Small intestine (tissue), 7 donors: Measurements from ENCODE around the gene JAG2. TPM values are rescaled to one million over a fixed set of nuclear protein-coding genes. Genes with fewer than 3 reads are reported as not detected.
"Not testable (repeated sequence)": the region's sequence is repeated elsewhere in the genome, so short reads cannot be mapped to it uniquely, and the experiment has no call there.

Experiments used
- DNase-seq, 2 donors: peaks; one replicate each; pipeline versions ENCODE4 v3.0.0 to v3.0.0-alpha.2; 2013
- FAIRE-seq: peaks from 2 replicates; lab custom pipeline; 2012; peaks lifted over from hg19 to GRCh38; lab: Jason Lieb, UNC
- H3K27ac ChIP-seq, 3 donors: one replicate each; pipeline ENCODE4 v1.5.1; 2013; ENCODE audit warnings: low read length in 2 of 3, mild to moderate bottlenecking in 2 of 3, control low read depth in 1 of 3, inconsistent platforms in 1 of 3, low read depth in 1 of 3, moderate library complexity in 1 of 3
- H3K27me3 ChIP-seq, 3 donors: one replicate each; pipeline ENCODE4 v1.6.1; 2013; ENCODE audit warnings: low read length in 3 of 3, inconsistent platforms in 1 of 3; ENCODE audit not compliant: control insufficient read depth in 3 of 3, insufficient read depth in 3 of 3
- H3K36me3 ChIP-seq, 3 donors: one replicate each; pipeline ENCODE4 v1.6.1; 2013; ENCODE audit warnings: low read length in 3 of 3, inconsistent platforms in 1 of 3, low read depth in 1 of 3, mild to moderate bottlenecking in 1 of 3, moderate library complexity in 1 of 3; ENCODE audit not compliant: control insufficient read depth in 3 of 3, insufficient read depth in 2 of 3
- H3K4me1 ChIP-seq, 3 donors: one replicate each; pipeline ENCODE4 v1.6.1; 2013; ENCODE audit warnings: low read length in 2 of 3, inconsistent platforms in 1 of 3, low read depth in 1 of 3, mild to moderate bottlenecking in 1 of 3, moderate library complexity in 1 of 3; ENCODE audit not compliant: control insufficient read depth in 3 of 3, insufficient read depth in 2 of 3
- H3K4me3 ChIP-seq, 3 donors: one replicate each; pipeline ENCODE4 v1.5.1; 2013; ENCODE audit warnings: low read length in 3 of 3, control low read depth in 1 of 3, inconsistent platforms in 1 of 3, low read depth in 1 of 3, mild to moderate bottlenecking in 1 of 3, moderate library complexity in 1 of 3
- H3K9me3 ChIP-seq, 2 donors: one replicate each; pipeline ENCODE4 v1.6.1; 2013; ENCODE audit warnings: low read depth in 1 of 2, low read length in 1 of 2; ENCODE audit not compliant: control insufficient read depth in 2 of 2, insufficient read depth in 1 of 2
- WGBS, 3 donors: extraction: QIAGEN DNeasy Blood & Tissue Kit; methylation state at CpG; one replicate each; pipeline ENCODE4 v1.1.7; 2013; 5-methylcytosine and 5-hydroxymethylcytosine counted together
- polyA plus RNA-seq, 4 donors: library from polyadenylated mRNA; stranded (reverse) in 3 of 4; unstranded in 1 of 4; fragments of 200-250 nt in 3 of 4; fragments of 120-200 nt in 1 of 4; gene quantifications; one replicate each; pipeline versions ENCODE4 v1.2.1 to v1.2.3, GENCODE V29; 2013
- donor health status: healthy with polysubstance abuse.
- donor health status: control.
- donor health status: control.
- donor health status: Bipolar disorder and iron deficiency.
- donor health status: healthy.

Gene JAG2
- polyA plus RNA-seq, 4 donors: 2.0 to 15.1 (median 4.8) TPM

GRCh38 chr14:105117257-105117646 lies 51.3 kb downstream of the JAG2 start:
- H3K27me3 ChIP-seq: peaks cover 0 to 4% (median 0%) of the 10 kb centered on the region in 3 donors
- no peak overlapping the region for H3K27ac ChIP-seq
- 92 to 96% (median 93%) methylated on average over 2 of the region's 2 CpGs for whole genome bisulfite sequencing, 3 donors
- FAIRE-seq (no peak), DNase-seq (no peak)
- H3K4me1 ChIP-seq: no peaks in the 10 kb centered on the region
- H3K36me3 ChIP-seq: no peaks in the 10 kb centered on the region
- H3K9me3 ChIP-seq: peaks cover 2 to 18% of the 10 kb centered on the region in 2 donors
- no peak overlapping the region for H3K4me3 ChIP-seq

GRCh38 chr14:105116451-105117256 lies 51.9 kb downstream of the JAG2 start:
- FAIRE-seq (no peak), DNase-seq (no peak)
- no peaks in the 10 kb centered on the region for H3K4me1 ChIP-seq
- peaks cover 2 to 12% of the 10 kb centered on the region in 2 donors for H3K9me3 ChIP-seq
- H3K36me3 ChIP-seq: no peaks in the 10 kb centered on the region
- H3K27ac ChIP-seq: no peak overlapping the region
- no peak overlapping the region for H3K4me3 ChIP-seq
- H3K27me3 ChIP-seq: peaks cover 0 to 4% (median 0%) of the 10 kb centered on the region in 3 donors
- 86 to 92% (median 90%) methylated on average over 11 to 12 of the region's 12 CpGs for WGBS, 3 donors

- 89 to 92% (median 92%) methylated on average over 8 of the region's 8 CpGs for WGBS, 3 donors
- H3K4me3 ChIP-seq, H3K27me3 ChIP-seq, FAIRE-seq, H3K9me3 ChIP-seq, DNase-seq, H3K36me3 ChIP-seq, H3K27ac ChIP-seq, H3K4me1 ChIP-seq: not testable (repeated sequence)
Measured at GRCh38 chr14:105109243-105109642, 59.3 kb downstream of the JAG2 start.

- DNase-seq (no peak), FAIRE-seq (no peak)
- Histone ChIP-seq H3K4me3 (no peak overlapping the region), H3K27ac (no peak overlapping the region), H3K27me3 (no peaks in the 10 kb centered on the region), H3K9me3 (no peaks in the 10 kb centered on the region), H3K36me3 (no peaks in the 10 kb centered on the region), H3K4me1 (no peaks in the 10 kb centered on the region)
- 79 to 87% (median 86%) methylated on average over 7 of the region's 7 CpGs for WGBS, 3 donors
Measured at GRCh38 chr14:105108516-105108864, 60.1 kb downstream of the JAG2 start.

GRCh38 chr14:105107781-105108515 lies 60.6 kb downstream of the JAG2 start:
- Histone ChIP-seq H3K27ac (no peak overlapping the region), H3K9me3 (peaks cover 0 to 3% of the 10 kb centered on the region in 2 donors), H3K4me1 (no peaks in the 10 kb centered on the region), H3K4me3 (no peak overlapping the region), H3K27me3 (peaks cover 0 to 3% (median 0%) of the 10 kb centered on the region in 3 donors), H3K36me3 (no peaks in the 10 kb centered on the region)
- DNase-seq: no peak
- WGBS, 3 donors: 37 to 64% (median 58%) methylated on average over 9 of the region's 9 CpGs
- no peak for FAIRE-seq

- H3K4me1 ChIP-seq: no peaks in the 10 kb centered on the region
- 92 to 94% (median 93%) methylated on average over 7 of the region's 7 CpGs for WGBS, 3 donors
- peaks cover 0 to 4% (median 2%) of the 10 kb centered on the region in 3 donors for H3K27me3 ChIP-seq
- no peak for DNase-seq
- no peak overlapping the region for H3K4me3 ChIP-seq
- FAIRE-seq: no peak
- H3K9me3 ChIP-seq: peaks cover 0 to 3% of the 10 kb centered on the region in 2 donors
- H3K36me3 ChIP-seq: no peaks in the 10 kb centered on the region
- no peak overlapping the region for H3K27ac ChIP-seq
Measured at GRCh38 chr14:105107351-105107750, 61.2 kb downstream of the JAG2 start.

- FAIRE-seq: no peak
- Histone ChIP-seq H3K9me3 (peaks cover 0 to 6% of the 10 kb centered on the region in 2 donors), H3K27me3 (peaks cover 0 to 4% (median 3%) of the 10 kb centered on the region in 3 donors), H3K36me3 (no peaks in the 10 kb centered on the region), H3K4me3 (no peak overlapping the region), H3K4me1 (no peaks in the 10 kb centered on the region), H3K27ac (no peak overlapping the region)
- no peak for DNase-seq
- 25 to 49% (median 39%) methylated on average over 7 of the region's 7 CpGs for WGBS, 3 donors
Measured at GRCh38 chr14:105105158-105105557, 63.4 kb downstream of the JAG2 start.

GRCh38 chr14:105102893-105103292 lies 65.7 kb downstream of the JAG2 start:
- Histone ChIP-seq H3K27me3 (peaks cover 0 to 4% (median 3%) of the 10 kb centered on the region in 3 donors), H3K27ac (no peak overlapping the region), H3K4me1 (no peaks in the 10 kb centered on the region), H3K36me3 (no peaks in the 10 kb centered on the region), H3K4me3 (no peak overlapping the region), H3K9me3 (peaks cover 0 to 23% of the 10 kb centered on the region in 2 donors)
- FAIRE-seq: no peak
- WGBS, 3 donors: 88 to 94% (median 91%) methylated on average over 3 of the region's 3 CpGs
- DNase-seq: no peak
